Measurements from ENCODE around the gene FBXO21. TPM values are rescaled to one million over a fixed set of nuclear protein-coding genes. Genes with fewer than 3 reads are reported as not detected.
"Not testable (repeated sequence)": the region's sequence is repeated elsewhere in the genome, so short reads cannot be mapped to it uniquely, and the experiment has no call there.

Gene FBXO21
- total RNA-seq, 1 experiment from 2014 or later, result 68.9 TPM

DNA sequence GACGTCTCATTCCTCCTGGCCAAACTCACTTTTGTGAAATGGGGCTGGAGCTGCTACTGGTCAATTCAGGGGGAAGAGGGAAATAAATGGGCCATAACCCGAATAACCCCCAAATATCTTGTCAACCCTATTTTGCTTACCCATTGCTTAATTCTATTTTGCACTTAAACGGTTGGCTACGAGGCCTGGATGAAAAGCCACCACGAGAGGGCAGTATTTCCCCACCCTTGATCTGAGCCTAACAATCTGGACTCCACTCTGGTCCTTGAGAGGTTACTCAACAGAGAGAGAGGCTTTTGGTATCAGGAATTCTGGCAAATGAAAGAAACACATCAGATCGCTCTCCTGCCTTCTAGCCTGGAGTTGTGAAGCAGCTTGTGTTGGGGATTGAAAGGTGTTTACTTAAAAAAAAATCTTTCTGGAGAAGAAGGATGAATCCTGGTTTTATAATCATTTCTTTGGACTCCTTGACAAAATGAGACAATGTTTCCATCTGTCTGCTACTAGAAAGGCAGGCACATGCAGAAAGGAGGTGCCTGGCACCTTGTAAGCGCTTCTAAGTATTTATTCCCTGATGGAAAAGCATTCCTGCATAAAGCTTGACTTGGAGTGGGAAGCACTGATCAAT, 22.4 kb upstream of the FBXO21 start:
- Histone ChIP-seq H3K9me3 (replicated peaks) (no peaks in the 10 kb centered on the region), H3K27me3 (no peaks in the 10 kb centered on the region), H3K4me1 (no peaks in the 10 kb centered on the region), H3K36me3 (peaks cover 13% of the 10 kb centered on the region), H3K27ac (no peak overlapping the region), H3K4me3 (no peak overlapping the region)
- peak; percentile 43 to 81 for DNase-seq

DNA sequence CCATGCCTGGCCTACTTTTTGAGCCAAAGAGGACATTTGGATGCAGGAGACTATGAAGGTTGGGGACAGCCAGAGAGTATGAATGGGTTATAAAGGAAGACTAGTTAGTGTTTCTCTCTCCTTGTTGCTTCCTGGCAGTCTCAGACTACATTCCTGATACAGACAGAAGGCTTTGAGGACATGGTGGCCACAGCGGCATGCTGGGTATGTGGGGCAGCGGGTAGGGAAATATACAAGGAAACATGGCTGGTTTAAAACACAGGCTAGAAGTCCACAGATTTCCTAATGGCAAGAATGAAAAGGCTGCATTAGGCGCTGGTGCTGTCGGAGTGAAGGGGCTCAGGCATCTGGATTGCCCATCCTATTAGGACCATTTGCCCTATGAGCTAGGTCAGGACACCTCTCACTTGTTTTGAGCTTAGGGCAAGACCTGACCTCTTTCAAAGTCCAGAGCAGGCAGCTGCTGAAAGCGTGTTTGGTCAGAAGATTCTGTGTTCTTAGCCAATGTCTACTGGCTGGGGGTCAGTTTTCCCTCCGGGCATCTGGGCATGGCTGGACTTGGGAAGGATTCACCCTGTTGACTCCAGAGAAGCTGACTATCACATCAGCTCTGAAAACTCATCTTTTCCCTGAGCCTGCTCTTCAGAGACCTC, 20.1 kb upstream of the FBXO21 start:
- Histone ChIP-seq H3K27ac (no peak overlapping the region), H3K9me3 (replicated peaks) (no peaks in the 10 kb centered on the region), H3K4me3 (no peak overlapping the region), H3K4me1 (no peaks in the 10 kb centered on the region), H3K36me3 (peaks cover 6% of the 10 kb centered on the region; the same call in 1 of the 2 replicates), H3K27me3 (no peaks in the 10 kb centered on the region)
- no peak for DNase-seq

DNA sequence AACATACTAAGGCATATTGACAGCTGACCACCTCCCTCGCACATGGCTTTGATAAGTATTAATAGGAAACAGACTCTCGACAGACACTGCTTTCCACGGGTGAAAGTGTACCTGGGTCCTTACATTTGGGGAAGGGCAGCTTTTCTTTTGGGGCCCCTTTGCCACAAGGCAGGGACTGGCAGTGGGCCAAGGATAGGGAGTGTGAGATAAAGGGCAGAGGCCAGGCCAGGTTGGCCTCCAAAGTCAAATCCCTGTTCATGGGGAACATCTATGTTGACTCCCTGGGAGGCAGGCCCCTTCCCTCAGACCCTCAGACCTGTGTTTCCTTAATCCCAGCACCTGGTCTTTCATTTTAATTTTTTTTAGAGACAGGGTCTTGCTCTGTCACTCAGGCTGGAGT, 19.4 kb upstream of the FBXO21 start:
- Histone ChIP-seq H3K9me3 (replicated peaks) (no peaks in the 10 kb centered on the region), H3K27me3 (no peaks in the 10 kb centered on the region), H3K4me3 (no peak overlapping the region), H3K4me1 (no peaks in the 10 kb centered on the region), H3K36me3 (peaks cover 6% of the 10 kb centered on the region; the same call in 1 of the 2 replicates), H3K27ac (no peak overlapping the region)
- no peak for DNase-seq

DNA sequence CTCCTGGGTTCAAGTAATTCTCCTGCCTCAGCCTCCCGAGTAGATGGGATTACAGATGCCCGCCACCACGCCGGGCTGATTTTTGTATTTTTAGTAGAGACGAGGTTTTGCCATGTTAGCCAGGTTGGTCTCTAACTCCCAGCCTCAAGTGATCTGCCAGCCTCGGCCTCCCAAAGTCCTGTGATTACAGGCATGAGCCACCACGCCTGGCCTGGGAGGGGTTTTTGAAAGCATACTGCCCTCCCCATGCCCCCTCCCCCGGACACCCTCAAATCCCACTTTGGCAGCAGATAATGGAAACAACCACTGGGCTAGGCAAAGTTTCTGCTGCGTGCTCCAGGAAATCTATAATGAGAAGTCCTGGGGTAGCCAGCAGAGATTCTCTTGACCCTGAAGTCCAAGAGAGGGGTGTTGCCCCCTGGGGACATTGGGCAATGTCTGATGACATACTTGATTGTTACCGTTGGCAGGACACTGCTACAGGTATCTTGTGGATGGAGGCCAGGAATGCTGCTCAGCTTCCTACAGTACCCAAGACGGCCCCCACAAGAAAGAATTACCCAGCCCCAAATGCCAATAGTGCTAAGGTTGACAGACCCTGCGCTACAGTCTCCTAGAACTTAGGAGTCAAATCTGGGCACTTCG, 18.7 kb upstream of the FBXO21 start:
- DNase-seq, result no peak
- H3K4me3 ChIP-seq, result no peak overlapping the region
- H3K27me3 ChIP-seq, result no peaks in the 10 kb centered on the region
- peaks cover 6% of the 10 kb centered on the region; the same call in 1 of the 2 replicates for H3K36me3 ChIP-seq
- H3K9me3 ChIP-seq (replicated peaks), result no peaks in the 10 kb centered on the region
- H3K27ac ChIP-seq, result no peak overlapping the region
- H3K4me1 ChIP-seq, result no peaks in the 10 kb centered on the region

DNA sequence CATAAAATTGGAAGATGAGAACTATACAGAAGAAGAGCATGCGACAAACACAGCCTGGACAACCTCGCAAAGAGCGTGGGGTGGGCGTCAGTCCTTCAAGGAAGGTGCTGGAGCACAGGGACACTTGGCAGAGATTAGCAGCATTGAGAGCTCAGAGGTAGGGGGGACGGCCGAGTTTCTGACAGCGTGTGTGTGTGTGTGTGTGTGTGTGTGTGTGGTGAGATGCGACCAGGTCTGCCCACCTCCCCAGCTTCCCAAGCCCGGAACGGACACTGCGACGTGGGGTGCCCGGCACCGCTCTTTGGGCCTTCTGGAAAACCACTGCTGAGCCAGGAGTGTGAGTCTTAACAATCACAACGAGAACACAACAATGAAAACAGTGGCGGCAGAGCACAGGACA, 17.9 kb upstream of the FBXO21 start:
- no peak overlapping the region for H3K4me3 ChIP-seq
- no peaks in the 10 kb centered on the region for H3K27me3 ChIP-seq
- no peak for DNase-seq
- no peaks in the 10 kb centered on the region for H3K9me3 ChIP-seq (replicated peaks)
- no peak overlapping the region for H3K27ac ChIP-seq
- H3K4me1 ChIP-seq, result no peaks in the 10 kb centered on the region
- peaks cover 6% of the 10 kb centered on the region; the same call in 1 of the 2 replicates for H3K36me3 ChIP-seq

DNA sequence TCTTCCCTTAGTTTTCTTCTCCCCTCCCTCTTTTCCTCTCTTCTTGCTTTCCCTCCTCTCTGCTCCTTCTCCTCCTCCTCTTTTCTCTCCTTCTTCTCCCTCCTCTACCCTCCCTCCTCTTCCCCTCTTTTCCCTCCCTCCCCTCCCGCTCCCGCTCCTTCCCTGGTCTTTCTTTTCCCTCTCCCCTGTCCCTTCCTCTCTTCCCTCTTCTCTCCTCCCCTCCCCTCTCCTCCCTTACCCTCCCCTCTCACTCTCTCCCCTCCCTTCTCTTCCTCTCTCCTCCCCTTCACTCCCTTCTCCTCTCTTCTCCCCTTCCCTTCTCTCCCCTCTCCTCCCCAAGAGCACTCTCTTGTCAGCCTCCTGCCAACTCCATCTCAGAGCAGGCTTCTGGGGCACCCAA, 17.4 kb upstream of the FBXO21 start:
- Histone ChIP-seq H3K27me3 (no peaks in the 10 kb centered on the region), H3K4me1 (no peaks in the 10 kb centered on the region), H3K36me3 (peaks cover 6% of the 10 kb centered on the region; the same call in 1 of the 2 replicates), H3K4me3 (no peak overlapping the region), H3K27ac (no peak overlapping the region), H3K9me3 (replicated peaks) (no peaks in the 10 kb centered on the region)
- DNase-seq, result no peak

DNA sequence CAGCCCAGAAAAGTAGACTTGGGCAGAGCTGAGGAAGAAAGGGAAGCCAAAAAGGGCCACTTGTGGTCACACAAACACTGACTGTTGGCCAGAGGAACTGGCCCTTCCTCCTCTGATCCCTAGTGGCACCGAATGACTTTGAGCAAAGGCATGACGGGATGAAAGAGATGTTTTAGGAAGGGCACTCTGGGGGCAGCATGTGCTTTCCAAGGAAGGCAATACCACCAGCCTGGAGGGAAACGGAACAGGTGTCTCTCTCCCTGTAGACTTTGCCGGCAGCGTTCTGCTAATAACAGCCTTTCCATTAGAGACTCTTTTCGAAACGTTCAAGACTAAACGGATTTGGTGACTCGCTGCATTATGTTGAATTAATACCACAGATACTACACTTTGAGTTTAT, 12.3 kb upstream of the FBXO21 start:
- no peaks in the 10 kb centered on the region for H3K9me3 ChIP-seq (replicated peaks)
- H3K36me3 ChIP-seq, result no peaks in the 10 kb centered on the region
- H3K4me3 ChIP-seq, result no peak overlapping the region
- no peaks in the 10 kb centered on the region for H3K27me3 ChIP-seq
- DNase-seq, result peak; percentile 21 to 57
- no peak overlapping the region for H3K27ac ChIP-seq
- no peaks in the 10 kb centered on the region for H3K4me1 ChIP-seq

DNA sequence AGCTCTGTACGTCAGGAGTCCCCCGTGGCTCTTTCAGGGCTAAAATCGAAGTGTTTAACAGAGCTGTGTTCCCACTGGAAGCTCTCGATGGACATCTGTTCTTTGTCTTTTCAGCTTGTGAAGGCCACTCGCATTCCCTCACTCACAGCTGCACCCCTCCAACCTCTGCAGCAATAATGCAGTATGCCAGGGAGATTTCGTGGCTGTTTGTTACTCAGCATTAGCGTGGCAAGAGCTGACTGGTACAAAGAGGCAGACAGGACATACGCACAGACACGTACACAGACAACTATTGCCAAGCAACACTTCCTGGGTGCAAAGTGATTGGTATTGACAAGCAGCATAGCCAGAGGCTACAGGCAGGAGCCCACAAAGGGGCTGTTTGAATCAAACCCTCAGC, 11.8 kb upstream of the FBXO21 start:
- H3K27me3 ChIP-seq, result no peaks in the 10 kb centered on the region
- no peaks in the 10 kb centered on the region for H3K4me1 ChIP-seq
- H3K27ac ChIP-seq, result no peak overlapping the region
- H3K36me3 ChIP-seq, result no peaks in the 10 kb centered on the region
- no peaks in the 10 kb centered on the region for H3K9me3 ChIP-seq (replicated peaks)
- no peak overlapping the region for H3K4me3 ChIP-seq
- DNase-seq, result no peak

DNA sequence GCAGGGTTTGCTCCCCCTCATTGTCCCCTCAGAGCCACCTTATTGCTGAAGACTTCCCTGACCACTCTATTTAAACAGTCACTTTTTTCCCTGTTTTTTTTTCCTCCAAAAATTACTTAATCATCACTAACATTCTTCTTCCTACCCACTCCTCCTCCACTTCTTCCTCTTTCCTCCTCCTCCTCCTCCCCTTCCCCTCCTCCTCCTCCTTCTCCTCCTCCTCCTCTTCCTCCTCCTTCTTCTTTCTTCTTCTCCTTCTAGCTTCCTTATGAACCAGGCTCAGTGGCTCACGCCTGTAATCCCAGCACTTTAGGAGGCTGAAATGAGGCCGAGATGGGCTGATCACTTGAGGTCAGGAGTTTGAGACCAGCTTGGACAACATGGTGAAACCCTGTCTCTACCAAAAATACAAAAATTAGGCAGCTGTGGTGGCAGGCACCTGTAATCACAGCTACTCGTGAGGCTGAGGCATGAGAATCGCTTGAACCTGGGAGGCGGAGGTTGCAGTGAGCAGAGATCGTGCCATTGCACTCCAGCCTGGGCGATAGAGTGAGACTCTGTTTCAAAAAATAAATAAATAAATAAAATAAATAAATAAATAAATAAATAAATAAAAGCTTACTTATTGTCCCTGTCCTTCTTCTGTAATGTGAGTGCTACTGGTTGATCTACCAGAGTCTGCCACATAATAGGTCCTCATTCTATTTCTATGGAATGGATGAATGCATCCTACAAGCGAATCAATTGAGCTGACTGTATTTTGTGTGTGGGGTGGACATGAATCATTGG, 9.9 kb upstream of the FBXO21 start:
- DNase-seq; H3K9me3 ChIP-seq (replicated peaks); H3K36me3 ChIP-seq: not testable (repeated sequence)

DNA sequence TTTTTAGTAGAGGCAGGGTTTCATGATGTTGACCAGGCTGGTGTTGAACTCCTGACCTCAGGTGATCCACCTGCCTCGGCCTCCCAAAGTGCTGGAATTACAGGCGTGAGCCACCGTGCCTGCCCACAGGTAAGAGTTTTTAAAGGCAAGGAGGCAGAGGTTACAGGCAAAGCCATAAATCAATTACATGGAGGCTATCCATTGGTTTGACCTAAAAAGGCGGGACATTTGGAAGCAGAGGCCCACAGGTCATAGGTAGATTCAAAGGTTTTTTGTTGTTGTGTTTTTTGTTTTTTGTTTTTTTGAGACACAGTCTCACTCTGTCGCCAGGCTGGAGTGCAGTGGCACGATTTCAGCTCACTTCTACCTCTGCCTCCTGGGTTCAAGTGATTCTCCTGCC, 6.1 kb upstream of the FBXO21 start:
- not testable (repeated sequence) for H3K9me3 ChIP-seq (replicated peaks); DNase-seq; H3K27ac ChIP-seq; H3K4me1 ChIP-seq; H3K36me3 ChIP-seq; H3K27me3 ChIP-seq; H3K4me3 ChIP-seq

More for the DNA sequence above, 9.9 kb upstream of the FBXO21 start:
- not testable (repeated sequence) for H3K27me3 ChIP-seq, H3K27ac ChIP-seq, H3K4me1 ChIP-seq, H3K4me3 ChIP-seq

DNA sequence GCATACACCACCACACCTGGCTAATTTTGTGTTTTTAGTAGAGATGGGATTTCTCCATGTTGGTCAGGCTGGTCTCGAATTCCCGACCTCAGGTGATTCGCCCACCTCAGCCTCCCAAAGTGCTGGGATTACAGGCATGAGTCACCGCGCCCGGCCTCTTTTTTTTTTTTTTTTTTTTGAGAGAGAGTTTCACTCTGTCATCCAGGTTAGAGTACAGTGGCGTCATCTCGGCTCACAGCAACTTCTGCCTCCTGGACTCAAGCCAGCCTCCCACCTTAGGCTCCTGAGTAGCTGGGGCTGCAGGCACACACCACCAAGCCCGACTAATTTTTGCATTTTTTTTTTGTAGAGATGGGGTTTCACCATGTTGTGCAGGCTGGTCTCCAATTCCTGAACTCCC, 4.8 kb upstream of the FBXO21 start:
- DNase-seq, result not testable (repeated sequence)

DNA sequence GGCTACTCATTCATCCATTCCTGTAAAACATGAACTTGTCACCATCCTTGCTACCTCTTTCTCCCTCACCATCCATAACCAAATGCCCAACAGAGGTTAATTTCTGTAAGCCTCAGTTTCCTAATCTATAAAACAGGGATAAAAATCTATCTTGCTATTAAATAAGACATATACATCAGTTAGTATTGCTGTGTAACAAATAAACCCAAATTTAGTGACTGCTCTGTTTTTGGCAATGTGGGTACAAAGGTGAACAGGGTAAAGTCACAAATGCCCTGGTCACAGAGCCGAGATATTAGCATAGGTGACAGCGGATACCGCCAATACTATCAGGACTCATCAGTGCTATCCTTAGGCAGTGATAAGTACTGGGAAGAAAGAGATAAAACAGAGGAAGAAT, 3.6 kb upstream of the FBXO21 start:
- H3K9me3 ChIP-seq (replicated peaks), result no peaks in the 10 kb centered on the region
- no peaks in the 10 kb centered on the region for H3K4me1 ChIP-seq
- no peak overlapping the region for H3K4me3 ChIP-seq
- no peaks in the 10 kb centered on the region for H3K27me3 ChIP-seq
- DNase-seq, result no peak
- no peaks in the 10 kb centered on the region for H3K36me3 ChIP-seq
- H3K27ac ChIP-seq, result no peak overlapping the region

More for the DNA sequence above, 4.8 kb upstream of the FBXO21 start:
- H3K4me3 ChIP-seq; H3K27ac ChIP-seq; H3K9me3 ChIP-seq (replicated peaks); H3K36me3 ChIP-seq; H3K27me3 ChIP-seq; H3K4me1 ChIP-seq: not testable (repeated sequence)

DNA sequence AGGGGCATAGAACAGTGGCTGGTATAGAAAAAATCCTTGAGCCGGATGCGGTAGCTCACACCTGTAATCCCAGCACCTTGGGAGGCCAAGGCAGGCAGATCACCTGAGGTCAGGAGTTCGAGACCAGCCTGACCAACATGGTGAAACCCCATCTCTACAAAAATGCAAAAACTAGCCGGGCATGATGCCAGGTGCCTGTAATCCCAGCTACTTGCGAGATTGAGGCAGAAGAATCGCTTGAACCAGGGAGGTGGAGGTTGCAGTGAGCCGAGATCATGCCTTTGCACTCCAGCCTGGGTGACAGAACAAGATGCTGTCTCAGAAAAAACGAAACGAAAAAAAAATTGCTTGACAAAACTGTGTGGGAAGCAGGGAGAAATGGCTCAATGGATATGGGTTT, 2.3 kb upstream of the FBXO21 start:
- not testable (repeated sequence) for H3K4me3 ChIP-seq; H3K27me3 ChIP-seq; H3K27ac ChIP-seq; DNase-seq; H3K36me3 ChIP-seq; H3K9me3 ChIP-seq (replicated peaks); H3K4me1 ChIP-seq

DNA sequence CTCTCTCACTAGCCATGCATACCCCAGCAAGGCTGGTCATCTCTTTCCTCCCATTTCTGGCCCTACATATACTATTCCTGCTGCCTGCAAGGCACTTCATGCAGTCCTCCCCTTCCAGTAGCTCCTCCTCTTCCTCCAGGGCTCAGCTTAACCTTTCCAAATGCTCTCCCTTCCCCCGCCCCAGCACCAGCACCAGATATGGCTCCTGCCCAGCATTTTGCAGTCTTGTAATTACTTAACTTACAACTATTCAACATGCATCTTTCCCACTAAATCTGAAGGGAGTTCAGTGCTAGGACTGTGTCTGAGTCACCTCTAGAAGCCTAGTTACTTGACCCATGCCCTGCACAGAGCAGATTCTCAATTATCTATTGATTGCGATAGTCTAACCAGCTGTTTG, 1.8 kb upstream of the FBXO21 start:
- Histone ChIP-seq H3K27ac (no peak overlapping the region), H3K27me3 (no peaks in the 10 kb centered on the region), H3K36me3 (peaks cover under 1% of the 10 kb centered on the region; the same call in 1 of the 2 replicates), H3K9me3 (replicated peaks) (no peaks in the 10 kb centered on the region), H3K4me1 (no peaks in the 10 kb centered on the region), H3K4me3 (no peak overlapping the region)
- DNase-seq, result no peak

DNA sequence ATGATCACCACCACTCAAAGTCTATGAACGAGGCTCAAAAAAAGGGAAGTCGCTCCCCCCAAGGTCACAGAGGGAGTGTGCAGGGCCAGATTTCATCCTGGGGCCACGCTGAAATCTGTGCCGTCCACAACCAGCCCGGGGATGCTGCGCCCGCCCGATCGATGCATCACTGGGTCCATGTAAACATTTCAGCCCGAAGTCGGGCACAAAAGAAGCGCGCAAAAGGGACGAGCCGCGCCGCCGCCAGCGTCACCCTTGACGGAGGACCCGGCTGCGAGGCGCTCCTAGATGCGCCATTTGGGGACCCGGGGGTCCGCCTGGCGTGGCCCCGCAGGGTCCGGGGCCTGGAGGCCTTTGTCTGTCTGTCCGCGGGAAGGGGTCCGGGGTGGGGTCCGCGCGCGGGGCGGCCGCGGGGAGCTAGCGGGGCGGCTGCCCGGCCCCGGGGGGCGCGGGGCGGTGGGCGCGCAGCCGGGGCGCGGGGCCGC, 503 bp downstream of the FBXO21 start:
- H3K36me3 ChIP-seq, result peaks cover 20% of the 10 kb centered on the region
- peak; percentile 27 to 31 for DNase-seq
- peak overlapping the region; percentile 38; the same call in 1 of the 2 replicates for H3K27ac ChIP-seq
- H3K4me1 ChIP-seq, result no peaks in the 10 kb centered on the region
- peak overlapping the region; percentile 91 for H3K4me3 ChIP-seq
- no peaks in the 10 kb centered on the region for H3K27me3 ChIP-seq
- no peaks in the 10 kb centered on the region for H3K9me3 ChIP-seq (replicated peaks)
